A549 (cell line): ENCODE data around the gene SLIT3.

Experiments used
- CHD2 ChIP-seq: fragments of 150-350 bp; IDR thresholded peaks from 2 replicates; pipeline ENCODE4 v1.6.1; 2014; ENCODE audit warnings: low read length; ENCODE audit not compliant: partially characterized antibody
- GATA3 ChIP-seq: IDR thresholded peaks from 2 replicates; pipeline ENCODE4 v1.6.1; 2012; ENCODE audit warnings: borderline replicate concordance
- POLR2A ChIP-seq: IDR thresholded peaks from 2 replicates; pipeline ENCODE4 v1.6.1; 2012; ENCODE audit warnings: mild to moderate bottlenecking, low read length
- RAD21 ChIP-seq, 2 experiments: fragments of >200 bp in 1 of 2; sonication (Bioruptor Twin) in 1 of 2; formaldehyde crosslinking in 1 of 2; IDR thresholded peaks in 1 of 2; conservative IDR thresholded peaks in 1 of 2; 2 replicates in 1 of 2; 3 replicates in 1 of 2; pipeline ENCODE4 v1.6.1; 2012 to 2018; ENCODE audit warnings: inconsistent platforms in 1 of 2
- RCOR1 ChIP-seq: fragments of 150-350 bp; IDR thresholded peaks from 2 replicates; pipeline ENCODE4 v1.6.1; 2014; ENCODE audit warnings: antibody characterized with exemption, low read length, low read depth
- RNF2 ChIP-seq: fragments of 200-600 bp; sonication (generic); IDR thresholded peaks from 2 replicates; pipeline ENCODE4 v1.6.1; 2016; ENCODE audit warnings: low read depth, mild to moderate bottlenecking, antibody characterized with exemption, moderate library complexity, borderline replicate concordance
- SMC3 ChIP-seq: fragments of >200 bp; sonication (Bioruptor Twin); formaldehyde crosslinking; IDR thresholded peaks from 3 replicates; pipeline ENCODE4 v1.6.1; 2018; ENCODE audit warnings: inconsistent platforms
- ZNF302 ChIP-seq: fragments of 250-450 bp; sonication (Bioruptor Pico); IDR thresholded peaks from 2 replicates; pipeline ENCODE4 v1.9.0; 2021; ENCODE audit warnings: inconsistent platforms, mild to moderate bottlenecking, moderate library complexity
- TF ChIP-seq, protein P1 (sequence below): fragments of 200-600 bp; sonication (generic); IDR thresholded peaks from 2 replicates; pipeline ENCODE4 v1.6.1; 2016; ENCODE audit warnings: antibody characterized with exemption, mild to moderate bottlenecking, moderate library complexity
- TF ChIP-seq, protein P2 (sequence below): fragments of >200 bp; sonication (Bioruptor Twin); formaldehyde crosslinking; IDR thresholded peaks from 3 replicates; pipeline ENCODE4 v1.5.1; 2016
- TF ChIP-seq, protein P3 (sequence below): fragments of >200 bp; sonication (Bioruptor Twin); formaldehyde crosslinking; IDR thresholded peaks from 3 replicates; pipeline ENCODE4 v1.6.1; 2016

DNA sequence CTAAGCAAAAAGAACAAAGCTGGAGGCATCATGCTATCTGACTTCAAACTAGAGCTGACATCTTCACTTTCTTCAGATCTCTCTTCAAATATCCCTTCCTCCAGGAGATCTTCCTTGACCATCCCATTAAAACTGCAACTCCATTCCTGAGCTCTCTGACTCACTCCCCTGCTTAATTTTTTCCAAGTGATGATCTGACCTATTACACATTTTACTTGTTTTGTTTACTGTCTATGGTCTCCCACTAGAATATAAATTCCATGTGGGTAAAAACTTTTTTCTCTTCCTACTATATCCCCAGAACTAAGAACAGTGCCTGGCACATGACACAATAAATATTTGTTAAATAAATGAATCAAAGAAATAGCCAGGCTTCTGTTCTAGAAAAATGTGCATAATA is 87.5 kb downstream of the SLIT3 start:
- TF ChIP-seq, protein P1, sequence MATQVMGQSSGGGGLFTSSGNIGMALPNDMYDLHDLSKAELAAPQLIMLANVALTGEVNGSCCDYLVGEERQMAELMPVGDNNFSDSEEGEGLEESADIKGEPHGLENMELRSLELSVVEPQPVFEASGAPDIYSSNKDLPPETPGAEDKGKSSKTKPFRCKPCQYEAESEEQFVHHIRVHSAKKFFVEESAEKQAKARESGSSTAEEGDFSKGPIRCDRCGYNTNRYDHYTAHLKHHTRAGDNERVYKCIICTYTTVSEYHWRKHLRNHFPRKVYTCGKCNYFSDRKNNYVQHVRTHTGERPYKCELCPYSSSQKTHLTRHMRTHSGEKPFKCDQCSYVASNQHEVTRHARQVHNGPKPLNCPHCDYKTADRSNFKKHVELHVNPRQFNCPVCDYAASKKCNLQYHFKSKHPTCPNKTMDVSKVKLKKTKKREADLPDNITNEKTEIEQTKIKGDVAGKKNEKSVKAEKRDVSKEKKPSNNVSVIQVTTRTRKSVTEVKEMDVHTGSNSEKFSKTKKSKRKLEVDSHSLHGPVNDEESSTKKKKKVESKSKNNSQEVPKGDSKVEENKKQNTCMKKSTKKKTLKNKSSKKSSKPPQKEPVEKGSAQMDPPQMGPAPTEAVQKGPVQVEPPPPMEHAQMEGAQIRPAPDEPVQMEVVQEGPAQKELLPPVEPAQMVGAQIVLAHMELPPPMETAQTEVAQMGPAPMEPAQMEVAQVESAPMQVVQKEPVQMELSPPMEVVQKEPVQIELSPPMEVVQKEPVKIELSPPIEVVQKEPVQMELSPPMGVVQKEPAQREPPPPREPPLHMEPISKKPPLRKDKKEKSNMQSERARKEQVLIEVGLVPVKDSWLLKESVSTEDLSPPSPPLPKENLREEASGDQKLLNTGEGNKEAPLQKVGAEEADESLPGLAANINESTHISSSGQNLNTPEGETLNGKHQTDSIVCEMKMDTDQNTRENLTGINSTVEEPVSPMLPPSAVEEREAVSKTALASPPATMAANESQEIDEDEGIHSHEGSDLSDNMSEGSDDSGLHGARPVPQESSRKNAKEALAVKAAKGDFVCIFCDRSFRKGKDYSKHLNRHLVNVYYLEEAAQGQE, result no peak
- TF ChIP-seq GATA3, result no peak
- no peak for TF ChIP-seq RAD21 (conservative IDR thresholded peaks at IDR 0.05 in 1 of 2, IDR thresholded peaks at IDR 0.05 in 1 of 2)
- no peak for TF ChIP-seq CHD2
- TF ChIP-seq, protein P2, sequence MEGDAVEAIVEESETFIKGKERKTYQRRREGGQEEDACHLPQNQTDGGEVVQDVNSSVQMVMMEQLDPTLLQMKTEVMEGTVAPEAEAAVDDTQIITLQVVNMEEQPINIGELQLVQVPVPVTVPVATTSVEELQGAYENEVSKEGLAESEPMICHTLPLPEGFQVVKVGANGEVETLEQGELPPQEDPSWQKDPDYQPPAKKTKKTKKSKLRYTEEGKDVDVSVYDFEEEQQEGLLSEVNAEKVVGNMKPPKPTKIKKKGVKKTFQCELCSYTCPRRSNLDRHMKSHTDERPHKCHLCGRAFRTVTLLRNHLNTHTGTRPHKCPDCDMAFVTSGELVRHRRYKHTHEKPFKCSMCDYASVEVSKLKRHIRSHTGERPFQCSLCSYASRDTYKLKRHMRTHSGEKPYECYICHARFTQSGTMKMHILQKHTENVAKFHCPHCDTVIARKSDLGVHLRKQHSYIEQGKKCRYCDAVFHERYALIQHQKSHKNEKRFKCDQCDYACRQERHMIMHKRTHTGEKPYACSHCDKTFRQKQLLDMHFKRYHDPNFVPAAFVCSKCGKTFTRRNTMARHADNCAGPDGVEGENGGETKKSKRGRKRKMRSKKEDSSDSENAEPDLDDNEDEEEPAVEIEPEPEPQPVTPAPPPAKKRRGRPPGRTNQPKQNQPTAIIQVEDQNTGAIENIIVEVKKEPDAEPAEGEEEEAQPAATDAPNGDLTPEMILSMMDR, result no peak
- TF ChIP-seq ZNF302 (CRISPR knock-in tag), result no peak
- TF ChIP-seq, protein P3, sequence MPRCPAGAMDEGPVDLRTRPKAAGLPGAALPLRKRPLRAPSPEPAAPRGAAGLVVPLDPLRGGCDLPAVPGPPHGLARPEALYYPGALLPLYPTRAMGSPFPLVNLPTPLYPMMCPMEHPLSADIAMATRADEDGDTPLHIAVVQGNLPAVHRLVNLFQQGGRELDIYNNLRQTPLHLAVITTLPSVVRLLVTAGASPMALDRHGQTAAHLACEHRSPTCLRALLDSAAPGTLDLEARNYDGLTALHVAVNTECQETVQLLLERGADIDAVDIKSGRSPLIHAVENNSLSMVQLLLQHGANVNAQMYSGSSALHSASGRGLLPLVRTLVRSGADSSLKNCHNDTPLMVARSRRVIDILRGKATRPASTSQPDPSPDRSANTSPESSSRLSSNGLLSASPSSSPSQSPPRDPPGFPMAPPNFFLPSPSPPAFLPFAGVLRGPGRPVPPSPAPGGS, result no peak
- TF ChIP-seq POLR2A, result no peak
- TF ChIP-seq SMC3, result no peak
- TF ChIP-seq RNF2, result no peak
- no peak for TF ChIP-seq RCOR1
